SK-N-SH treated with all-trans-retinoic acid at 6 μM for 48 hours (cell line): ENCODE results near the gene SUFU.

Experiments used
- ATAC-seq: fragments of 200-7000 bp; cut with Tn5 transposase; 3 replicates; pipeline ENCODE4 v1.9.1; 2020; ENCODE audit warnings: mild to moderate bottlenecking, moderate library complexity
- ARNTL ChIP-seq: fragments of 450-650 bp; formaldehyde crosslinking; IDR thresholded peaks from 2 replicates; pipeline ENCODE4 v1.5.0; 2020; ENCODE audit warnings: low read depth, mild to moderate bottlenecking, moderate library complexity, borderline replicate concordance
- BACH2 ChIP-seq: fragments of 250-450 bp; sonication (Bioruptor Pico); IDR thresholded peaks from 2 replicates; pipeline ENCODE4 v1.9.0; 2021; ENCODE audit warnings: mild to moderate bottlenecking, borderline replicate concordance
- CREB5 ChIP-seq: fragments of 250-450 bp; sonication (Bioruptor Pico); IDR thresholded peaks from 2 replicates; pipeline ENCODE4 v1.5.1; 2020; ENCODE audit warnings: low read depth, mild to moderate bottlenecking, moderate library complexity
- CSDC2 ChIP-seq: fragments of 250-450 bp; sonication (Bioruptor Pico); IDR thresholded peaks from 2 replicates; pipeline ENCODE4 v1.5.0; 2020; ENCODE audit warnings: mild to moderate bottlenecking, moderate library complexity
- ESRRG ChIP-seq: fragments of 250-450 bp; sonication (Bioruptor Pico); IDR thresholded peaks from 2 replicates; pipeline ENCODE4 v1.6.1; 2021; ENCODE audit warnings: mild to moderate bottlenecking
- ISL1 ChIP-seq: fragments of 250-450 bp; sonication (Bioruptor Pico); IDR thresholded peaks from 2 replicates; pipeline ENCODE4 v2.1.2; 2022; ENCODE audit warnings: mild to moderate bottlenecking, moderate library complexity
- OSR1 ChIP-seq: fragments of 250-450 bp; sonication (Bioruptor Pico); IDR thresholded peaks from 2 replicates; pipeline ENCODE4 v1.8.0; 2022; ENCODE audit warnings: moderate library complexity, mild to moderate bottlenecking, inconsistent platforms
- POU6F1 ChIP-seq: fragments of 250-450 bp; sonication (Bioruptor Pico); IDR thresholded peaks from 2 replicates; pipeline ENCODE4 v1.8.0; 2021; ENCODE audit warnings: low read depth, mild to moderate bottlenecking, moderate library complexity, borderline replicate concordance
- PPARA ChIP-seq: fragments of 250-450 bp; sonication (Bioruptor Pico); IDR thresholded peaks from 2 replicates; pipeline ENCODE4 v1.5.0; 2020; ENCODE audit warnings: mild to moderate bottlenecking, borderline replicate concordance
- RARB ChIP-seq: fragments of 250-450 bp; sonication (Bioruptor Pico); IDR thresholded peaks from 2 replicates; pipeline ENCODE4 v1.8.0; 2021; ENCODE audit warnings: mild to moderate bottlenecking, moderate library complexity
- SNAI2 ChIP-seq: fragments of 250-450 bp; sonication (Bioruptor Pico); IDR thresholded peaks from 2 replicates; pipeline ENCODE4 v1.5.0; 2020; ENCODE audit warnings: mild to moderate bottlenecking, moderate library complexity
- TCF4 ChIP-seq: fragments of 250-450 bp; sonication (Bioruptor Pico); IDR thresholded peaks from 2 replicates; pipeline ENCODE4 v1.8.0; 2021; ENCODE audit warnings: mild to moderate bottlenecking, moderate library complexity, borderline replicate concordance
- TOX ChIP-seq: fragments of 250-450 bp; sonication (Bioruptor Pico); IDR thresholded peaks from 2 replicates; pipeline ENCODE4 v1.8.0; 2021; ENCODE audit warnings: mild to moderate bottlenecking, moderate library complexity, borderline replicate concordance
- TSHZ2 ChIP-seq: fragments of 250-450 bp; sonication (Bioruptor Pico); IDR thresholded peaks from 2 replicates; pipeline ENCODE4 v1.5.0; 2020; ENCODE audit warnings: mild to moderate bottlenecking, moderate library complexity
- ZFP3 ChIP-seq: fragments of 250-450 bp; sonication (Bioruptor Pico); IDR thresholded peaks from 2 replicates; pipeline ENCODE4 v1.5.0; 2020; ENCODE audit warnings: mild to moderate bottlenecking, moderate library complexity
- ZFP30 ChIP-seq: fragments of 450-650 bp; formaldehyde crosslinking; IDR thresholded peaks from 2 replicates; pipeline ENCODE4 v1.5.0; 2022; ENCODE audit warnings: mild to moderate bottlenecking, moderate library complexity
- ZNF565 ChIP-seq: fragments of 450-650 bp; formaldehyde crosslinking; conservative IDR thresholded peaks from 2 replicates; pipeline ENCODE4 v1.5.0; 2020; ENCODE audit warnings: low read depth, mild to moderate bottlenecking, moderate library complexity
- ZNF70 ChIP-seq: fragments of 450-650 bp; formaldehyde crosslinking; IDR thresholded peaks from 2 replicates; pipeline ENCODE4 v1.5.0; 2020; ENCODE audit warnings: mild to moderate bottlenecking, moderate library complexity
- ZNF8 ChIP-seq: fragments of 450-650 bp; formaldehyde crosslinking; IDR thresholded peaks from 2 replicates; pipeline ENCODE4 v1.5.0; 2020; ENCODE audit warnings: mild to moderate bottlenecking, moderate library complexity

Gene SUFU

GRCh38 chr10:102504976-102505300 lies 1.2 kb downstream of the SUFU start:
- TF ChIP-seq BACH2: no peak
- no peak for TF ChIP-seq CREB5 (CRISPR knock-in tag)
- no peak for TF ChIP-seq TCF4
- no peak for TF ChIP-seq TOX (CRISPR knock-in tag)
- TF ChIP-seq ESRRG (CRISPR knock-in tag): no peak
- TF ChIP-seq ZFP3 (CRISPR knock-in tag): no peak
- TF ChIP-seq CSDC2 (CRISPR knock-in tag): no peak
- TF ChIP-seq ISL1 (CRISPR knock-in tag): no peak
- no peak for ATAC-seq

DNA sequence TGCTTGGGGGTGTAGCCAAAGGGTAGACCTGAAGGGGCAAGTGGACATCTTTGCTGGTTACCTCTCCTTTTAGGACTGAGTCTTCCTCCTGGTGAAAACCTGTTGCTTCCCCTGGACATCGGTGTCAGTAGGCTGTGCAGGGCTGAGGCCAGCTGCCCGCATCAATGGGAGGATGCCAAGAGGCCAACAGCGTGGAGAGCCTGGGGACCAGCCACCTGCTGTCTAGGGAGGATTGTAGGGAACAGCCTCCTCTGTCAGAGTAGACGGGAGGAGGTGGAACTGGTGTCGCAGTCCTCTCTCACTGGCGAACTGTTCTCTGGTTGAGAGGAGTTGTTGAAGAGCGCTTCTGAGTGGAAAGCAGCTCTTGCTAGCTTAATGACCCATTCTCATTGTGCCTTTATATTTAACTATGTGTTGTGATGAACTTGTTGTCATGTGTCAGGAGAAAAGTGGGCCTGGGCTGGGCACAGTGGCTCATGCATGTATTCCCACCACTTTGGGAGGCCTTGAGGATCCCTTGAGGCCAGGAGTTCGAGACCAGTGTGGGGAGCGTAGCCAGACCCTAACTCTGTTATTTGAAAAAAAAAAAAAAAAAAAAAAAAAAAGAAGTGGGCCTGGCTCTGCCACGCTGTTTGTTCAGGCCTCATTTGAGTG lies 1.8 kb downstream of the SUFU start:
- TF ChIP-seq PPARA (CRISPR knock-in tag): no peak
- TF ChIP-seq OSR1 (CRISPR knock-in tag): no peak
- no peak for TF ChIP-seq BACH2
- ATAC-seq: no peak

DNA sequence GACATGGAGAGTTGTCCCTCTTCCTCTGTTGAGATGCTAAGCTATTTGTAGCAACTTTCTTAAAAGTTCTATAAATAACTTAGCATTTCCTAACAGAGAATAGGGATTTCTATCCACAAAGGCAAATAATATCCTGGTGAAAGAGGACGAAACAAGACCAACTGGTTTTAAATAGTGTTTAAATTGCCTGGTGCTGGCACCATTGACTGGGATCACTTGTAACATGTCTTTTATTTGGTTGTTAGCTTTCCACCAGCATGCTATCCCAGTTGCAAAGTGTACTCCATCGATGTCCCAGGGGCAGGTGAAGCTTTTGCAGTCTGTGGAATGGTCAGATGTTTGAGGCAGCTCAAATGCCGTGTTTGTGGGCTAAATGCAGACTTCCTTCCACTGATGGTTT lies 3.7 kb downstream of the SUFU start:
- TF ChIP-seq CREB5 (CRISPR knock-in tag): no peak
- no peak for TF ChIP-seq ZFP30 (CRISPR knock-in tag)
- TF ChIP-seq ISL1 (CRISPR knock-in tag): no peak
- no peak for TF ChIP-seq TCF4
- no peak for TF ChIP-seq OSR1 (CRISPR knock-in tag)
- no peak for TF ChIP-seq ZFP3 (CRISPR knock-in tag)
- no peak for TF ChIP-seq ZNF8
- TF ChIP-seq ARNTL (CRISPR knock-in tag): no peak
- TF ChIP-seq TSHZ2 (CRISPR knock-in tag): no peak
- no peak for ATAC-seq

DNA sequence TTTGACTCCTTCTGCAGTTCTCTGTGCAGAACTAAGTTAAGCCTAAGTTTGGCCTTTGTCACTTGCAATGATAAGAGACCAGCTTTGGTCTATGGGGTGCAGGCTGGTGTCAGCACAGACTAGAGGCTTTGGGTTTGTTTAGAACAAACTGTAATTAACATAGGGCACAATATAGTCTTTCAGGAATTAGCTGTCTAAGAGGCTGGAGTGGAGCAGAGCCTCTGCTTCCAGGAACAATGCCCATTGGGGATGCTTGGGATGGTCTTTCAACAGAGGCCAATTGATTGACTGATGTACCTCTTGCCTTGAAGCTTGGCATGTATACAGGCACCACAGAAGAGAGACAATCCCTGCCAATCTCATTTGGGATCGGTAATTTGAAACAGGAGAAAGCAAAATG lies 4.7 kb downstream of the SUFU start:
- no peak for TF ChIP-seq TOX (CRISPR knock-in tag)
- no peak for TF ChIP-seq OSR1 (CRISPR knock-in tag)
- TF ChIP-seq POU6F1 (CRISPR knock-in tag): no peak
- no peak for TF ChIP-seq SNAI2 (CRISPR knock-in tag)
- TF ChIP-seq ZNF565 (CRISPR knock-in tag): no peak
- no peak for TF ChIP-seq ESRRG (CRISPR knock-in tag)
- TF ChIP-seq, all 23 proteins: peak for 0
- no peak for ATAC-seq

DNA sequence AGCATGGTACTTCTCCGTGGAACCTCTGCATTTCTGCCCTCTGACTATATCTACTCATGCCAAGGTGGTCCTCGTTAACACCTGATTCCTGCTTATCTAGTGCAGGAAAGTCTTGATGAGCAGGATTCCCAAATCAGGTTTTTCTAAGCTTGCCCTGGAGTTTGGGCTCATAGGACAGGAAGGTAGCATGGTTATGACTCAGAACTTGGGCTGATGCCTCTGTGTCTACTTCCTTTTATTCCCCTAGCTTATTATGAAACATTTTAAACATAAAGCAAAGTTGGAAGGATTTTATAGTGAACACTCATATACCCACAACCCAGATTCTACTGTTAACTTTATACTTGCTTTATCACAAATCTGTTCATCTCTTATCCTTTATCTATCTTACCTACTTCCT lies 5.6 kb downstream of the SUFU start:
- TF ChIP-seq RARB (CRISPR knock-in tag) (no peak), ESRRG (CRISPR knock-in tag) (no peak), ZFP3 (CRISPR knock-in tag) (no peak), SNAI2 (CRISPR knock-in tag) (no peak), TCF4 (no peak), OSR1 (CRISPR knock-in tag) (no peak), PPARA (CRISPR knock-in tag) (no peak), ZNF70 (CRISPR knock-in tag) (no peak), BACH2 (no peak), ZNF8 (no peak)
- ATAC-seq: no peak
